Mesendoderm (in vitro differentiated cells): ENCODE data around the gene KIAA0753.
"Not testable (repeated sequence)": the region's sequence is repeated elsewhere in the genome, so short reads cannot be mapped to it uniquely, and the experiment has no call there.

ENCODE experiments used
- DNase-seq: peaks from one replicate; pipeline ENCODE4 v3.0.0; 2013
- H2AK5ac ChIP-seq: 2 replicates; pipeline ENCODE4 v1.6.1; 2013; ENCODE audit warnings: low read length, inconsistent platforms
- H2BK120ac ChIP-seq: 2 replicates; pipeline ENCODE4 v1.6.1; 2013; ENCODE audit warnings: low read depth, mild to moderate bottlenecking, low read length, moderate library complexity, mixed read lengths
- H2BK15ac ChIP-seq: replicated peaks from 2 replicates; pipeline ENCODE4 v1.6.1; 2013; ENCODE audit warnings: low read depth, mild to moderate bottlenecking, moderate library complexity
- H2BK5ac ChIP-seq: 2 replicates; pipeline ENCODE4 v1.6.1; 2013; ENCODE audit warnings: low read length, inconsistent platforms
- H3K18ac ChIP-seq: 2 replicates; pipeline ENCODE4 v1.6.1; 2013; ENCODE audit warnings: mild to moderate bottlenecking, low read length, mixed read lengths
- H3K23ac ChIP-seq: one replicate; pipeline ENCODE4 v1.6.1; 2013; ENCODE audit warnings: low read length
- H3K27ac ChIP-seq: 2 replicates; pipeline ENCODE4 v1.5.1; 2013; ENCODE audit warnings: low read depth, mild to moderate bottlenecking, inconsistent platforms, low read length, moderate library complexity
- H3K27me3 ChIP-seq: 2 replicates; pipeline ENCODE4 v1.6.1; 2013; ENCODE audit warnings: low read length, control low read depth, mild to moderate bottlenecking, inconsistent platforms; ENCODE audit not compliant: insufficient read depth, poor library complexity
- H3K36me3 ChIP-seq: 2 replicates; pipeline ENCODE4 v1.6.1; 2013; ENCODE audit warnings: low read length, inconsistent platforms; ENCODE audit not compliant: control insufficient read depth, insufficient read depth
- H3K4ac ChIP-seq: one replicate; pipeline ENCODE4 v1.6.1; 2013; ENCODE audit warnings: low read depth, mild to moderate bottlenecking, low read length, moderate library complexity
- H3K4me1 ChIP-seq: 2 replicates; pipeline ENCODE4 v1.6.1; 2013; ENCODE audit warnings: low read depth, low read length, inconsistent platforms; ENCODE audit not compliant: control insufficient read depth
- H3K4me2 ChIP-seq: 2 replicates; pipeline ENCODE4 v1.6.1; 2013; ENCODE audit warnings: low read length
- H3K4me3 ChIP-seq: 2 replicates; pipeline ENCODE4 v1.5.1; 2013; ENCODE audit warnings: mild to moderate bottlenecking, low read length
- H3K56ac ChIP-seq: one replicate; pipeline ENCODE4 v1.6.1; 2013; ENCODE audit warnings: low read length
- H3K79me1 ChIP-seq: 2 replicates; pipeline ENCODE4 v1.6.1; 2013; ENCODE audit warnings: low read length, inconsistent platforms
- H3K79me2 ChIP-seq: 2 replicates; pipeline ENCODE4 v1.6.1; 2013; ENCODE audit warnings: mild to moderate bottlenecking, low read length; ENCODE audit not compliant: control insufficient read depth, insufficient read depth
- H3K9ac ChIP-seq: 2 replicates; pipeline ENCODE4 v1.6.1; 2013; ENCODE audit warnings: low read length, inconsistent platforms
- H4K5ac ChIP-seq: one replicate; pipeline ENCODE4 v1.6.1; 2013; ENCODE audit warnings: low read length
- H4K8ac ChIP-seq: one replicate; pipeline ENCODE4 v1.6.1; 2013; ENCODE audit warnings: low read depth, mild to moderate bottlenecking, control low read depth, low read length, moderate library complexity
- WGBS: extraction: QIAGEN DNeasy Blood & Tissue Kit; methylation state at CpG from one replicate; pipeline ENCODE4 v1.1.7; 2013; ENCODE audit warnings: low lambda C conversion rate, missing lambda C conversion rate; ENCODE audit not compliant: insufficient coverage; ENCODE audit errors: extremely low coverage; 5-methylcytosine and 5-hydroxymethylcytosine counted together

The KIAA0753 gene

DNA sequence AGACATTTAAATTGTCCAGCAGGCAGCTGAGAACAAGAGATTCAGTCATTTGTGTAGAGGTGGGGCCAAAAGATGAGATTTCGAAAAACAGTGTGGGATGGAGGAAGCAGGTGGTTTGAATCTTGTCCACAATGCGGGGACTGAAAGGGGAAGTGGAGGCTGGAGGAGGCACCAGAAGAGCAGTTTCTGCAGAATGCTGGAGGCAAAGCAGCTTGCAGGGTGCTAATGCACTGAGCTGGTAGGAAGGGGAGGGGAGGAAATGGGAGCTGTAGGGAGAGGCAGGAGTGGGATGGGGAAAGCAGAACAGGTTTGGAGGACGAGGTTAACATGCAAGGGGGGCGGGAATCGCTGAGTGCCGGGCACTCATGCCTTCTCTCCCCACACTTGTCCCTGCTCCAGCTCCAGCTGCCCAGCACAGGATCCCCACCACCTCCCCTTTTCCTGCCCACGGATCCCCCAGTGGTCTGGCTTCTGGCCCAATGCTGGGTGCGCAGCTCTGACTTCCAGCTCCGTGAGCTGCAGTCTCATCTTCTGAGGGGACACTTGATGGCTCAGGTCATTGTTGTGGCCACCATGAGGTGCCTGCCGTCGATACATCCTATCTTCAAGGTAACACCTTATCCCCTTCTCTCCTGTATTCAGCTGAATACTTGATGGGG, 20.4 kb upstream of the KIAA0753 start:
- H3K4me1 ChIP-seq: no peaks in the 10 kb centered on the region
- H3K23ac ChIP-seq: no peak overlapping the region
- no peak overlapping the region for H4K5ac ChIP-seq
- no peak overlapping the region for H3K4me3 ChIP-seq
- H3K79me2 ChIP-seq: no peaks in the 10 kb centered on the region
- no peak overlapping the region for H2BK5ac ChIP-seq
- no peak for DNase-seq
- no peak overlapping the region for H2BK120ac ChIP-seq
- H2AK5ac ChIP-seq: no peak overlapping the region
- H4K8ac ChIP-seq: no peak overlapping the region
- no peak overlapping the region for H3K27ac ChIP-seq
- H3K79me1 ChIP-seq: no peaks in the 10 kb centered on the region
- no peak overlapping the region for H3K4me2 ChIP-seq
- no peak overlapping the region for H3K18ac ChIP-seq
- WGBS: no CpG with 5 or more reads among the region's 11 CpGs
- no peaks in the 10 kb centered on the region for H3K27me3 ChIP-seq
- no peaks in the 10 kb centered on the region for H3K36me3 ChIP-seq
- H2BK15ac ChIP-seq: no peak overlapping the region
- H3K4ac ChIP-seq: no peak overlapping the region
- H3K9ac ChIP-seq: no peak overlapping the region
- no peak overlapping the region for H3K56ac ChIP-seq

GRCh38 chr17:6660101-6660500, 19.6 kb upstream of the KIAA0753 start:
- Histone ChIP-seq H4K5ac (no peak overlapping the region), H3K18ac (no peak overlapping the region), H3K27ac (no peak overlapping the region), H3K56ac (no peak overlapping the region), H3K4ac (no peak overlapping the region), H2AK5ac (no peak overlapping the region), H3K4me2 (no peak overlapping the region), H2BK5ac (no peak overlapping the region), H3K27me3 (peaks cover 5% of the 10 kb centered on the region), H3K79me1 (no peaks in the 10 kb centered on the region), H3K23ac (no peak overlapping the region), H3K9ac (no peak overlapping the region), H3K79me2 (no peaks in the 10 kb centered on the region), H4K8ac (no peak overlapping the region), H3K4me3 (no peak overlapping the region), H2BK120ac (no peak overlapping the region), H3K36me3 (no peaks in the 10 kb centered on the region), H3K4me1 (no peaks in the 10 kb centered on the region), H2BK15ac (no peak overlapping the region)
- DNase-seq: no peak
- WGBS: no CpG with 5 or more reads among the region's 9 CpGs

DNA sequence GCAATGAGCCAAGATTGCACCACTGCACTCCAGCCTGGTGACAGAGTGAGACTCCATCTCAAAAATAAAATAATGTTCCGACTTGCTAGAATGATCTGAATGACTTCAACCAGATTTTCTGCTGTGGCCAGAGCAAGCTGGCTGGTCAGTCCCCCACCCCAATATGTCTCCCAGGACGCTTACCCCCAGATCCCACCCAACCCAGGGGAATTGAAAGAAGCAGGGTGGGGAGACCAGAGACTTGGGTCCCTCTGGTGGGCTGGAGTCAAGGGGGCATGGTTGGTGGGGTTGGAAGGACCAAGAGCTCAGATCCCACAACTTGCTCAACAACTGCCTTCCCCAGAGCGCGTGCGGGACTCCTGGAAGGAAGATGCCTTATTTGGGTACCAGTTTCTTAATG, 17.9 kb upstream of the KIAA0753 start:
- not testable (repeated sequence) for H3K18ac ChIP-seq, H2BK120ac ChIP-seq, H3K4me2 ChIP-seq, H3K79me2 ChIP-seq, H3K4me3 ChIP-seq, H3K79me1 ChIP-seq, H2AK5ac ChIP-seq, H3K36me3 ChIP-seq, H3K27ac ChIP-seq, DNase-seq, H3K23ac ChIP-seq, H3K56ac ChIP-seq, H3K9ac ChIP-seq, H2BK5ac ChIP-seq, H2BK15ac ChIP-seq, H4K5ac ChIP-seq, H3K4ac ChIP-seq, H3K4me1 ChIP-seq, H3K27me3 ChIP-seq, H4K8ac ChIP-seq
- no CpG with 5 or more reads among the region's 5 CpGs for WGBS

- Histone ChIP-seq H4K5ac (no peak overlapping the region), H3K79me1 (no peaks in the 10 kb centered on the region), H2AK5ac (no peak overlapping the region), H3K27ac (no peak overlapping the region), H3K18ac (no peak overlapping the region), H3K4me1 (peaks cover 3% of the 10 kb centered on the region), H3K23ac (no peak overlapping the region), H3K79me2 (no peaks in the 10 kb centered on the region), H3K4ac (no peak overlapping the region), H3K4me2 (peak overlapping the region; percentile 34), H2BK15ac (no peak overlapping the region), H3K4me3 (no peak overlapping the region), H3K27me3 (peaks cover 5% of the 10 kb centered on the region), H4K8ac (no peak overlapping the region), H3K9ac (peak overlapping the region; percentile 47), H2BK120ac (no peak overlapping the region), H2BK5ac (no peak overlapping the region), H3K36me3 (no peaks in the 10 kb centered on the region), H3K56ac (peak overlapping the region; percentile 70)
- WGBS: no CpG with 5 or more reads among the region's 18 CpGs
- DNase-seq: no peak
These were observed 17.2 kb upstream of the KIAA0753 start for GRCh38 chr17:6657633-6658287.

- H3K4me3 ChIP-seq, H4K8ac ChIP-seq, H3K23ac ChIP-seq, H3K18ac ChIP-seq, H2BK5ac ChIP-seq, H3K79me2 ChIP-seq, H3K36me3 ChIP-seq, H3K79me1 ChIP-seq, H3K27ac ChIP-seq, H2AK5ac ChIP-seq, H3K4me1 ChIP-seq, H3K4ac ChIP-seq, H2BK15ac ChIP-seq, H4K5ac ChIP-seq, H3K27me3 ChIP-seq, H2BK120ac ChIP-seq: not testable (repeated sequence)
- DNase-seq: peak; percentile 75
- no CpG with 5 or more reads among the region's 55 CpGs for WGBS
- H3K9ac ChIP-seq: peak overlapping the region; percentile 47
- H3K4me2 ChIP-seq: peak overlapping the region; percentile 34
- H3K56ac ChIP-seq: peak overlapping the region; percentile 70
These were observed 16.5 kb upstream of the KIAA0753 start for GRCh38 chr17:6656797-6657632.
